WTC11 (cell line): Measurements from ENCODE around the gene LYPLA2.

Experiments used
- ELF4 ChIP-seq: sonication (generic); formaldehyde crosslinking; IDR thresholded peaks from 2 replicates; pipeline ENCODE4 v1.8.1; 2022; ENCODE audit warnings: low read depth, mild to moderate bottlenecking, moderate library complexity, missing genetic modification reagents
- ESRRA ChIP-seq: sonication (generic); formaldehyde crosslinking; IDR thresholded peaks from 2 replicates; pipeline ENCODE4 v1.8.1; 2022; ENCODE audit warnings: mild to moderate bottlenecking, missing genetic modification reagents, borderline replicate concordance
- FOXK1 ChIP-seq: sonication (generic); formaldehyde crosslinking; IDR thresholded peaks from 2 replicates; pipeline ENCODE4 v1.8.0; 2022; ENCODE audit warnings: mild to moderate bottlenecking, moderate library complexity, missing genetic modification reagents
- GTF2I ChIP-seq: fragments of 250-450 bp; sonication (Bioruptor Pico); conservative IDR thresholded peaks from 2 replicates; pipeline ENCODE4 v1.4.0; 2021; ENCODE audit warnings: mild to moderate bottlenecking
- JUN ChIP-seq: sonication (generic); formaldehyde crosslinking; IDR thresholded peaks from 2 replicates; pipeline ENCODE4 v1.8.0; 2023; ENCODE audit warnings: mild to moderate bottlenecking, missing genetic modification reagents
- NR1H2 ChIP-seq: sonication (generic); formaldehyde crosslinking; IDR thresholded peaks from 2 replicates; pipeline ENCODE4 v1.9.0; 2021; ENCODE audit warnings: mild to moderate bottlenecking, moderate library complexity, missing genetic modification reagents
- SP1 ChIP-seq: sonication (generic); formaldehyde crosslinking; conservative IDR thresholded peaks from 2 replicates; pipeline ENCODE4 v1.8.1; 2022; ENCODE audit warnings: missing genetic modification reagents
- TCF7 ChIP-seq: sonication (generic); formaldehyde crosslinking; IDR thresholded peaks from 2 replicates; pipeline ENCODE4 v1.8.0; 2022; ENCODE audit warnings: mild to moderate bottlenecking, low read depth, missing genetic modification reagents, moderate library complexity
- ZNF138 ChIP-seq: sonication (generic); formaldehyde crosslinking; conservative IDR thresholded peaks from 2 replicates; pipeline ENCODE4 v1.8.1; 2022; ENCODE audit warnings: mild to moderate bottlenecking, moderate library complexity, missing genetic modification reagents
- ZNF423 ChIP-seq: fragments of 250-450 bp; sonication (Bioruptor Pico); IDR thresholded peaks from 2 replicates; pipeline ENCODE4 v2.1.2; 2022; ENCODE audit warnings: mild to moderate bottlenecking, moderate library complexity
- ZNF512 ChIP-seq: sonication (generic); formaldehyde crosslinking; IDR thresholded peaks from 2 replicates; pipeline ENCODE4 v1.8.1; 2022; ENCODE audit warnings: missing genetic modification reagents, borderline replicate concordance
- TF ChIP-seq, protein P1 (sequence below): fragments of 200-600 bp; IDR thresholded peaks from 2 replicates; pipeline ENCODE4 v1.8.0; 2022; ENCODE audit warnings: antibody characterized with exemption
- TF ChIP-seq, protein P2 (sequence below): sonication (generic); formaldehyde crosslinking; conservative IDR thresholded peaks from 2 replicates; pipeline ENCODE4 v1.8.1; 2023; ENCODE audit warnings: mild to moderate bottlenecking, low read depth, missing genetic modification reagents, moderate library complexity

DNA sequence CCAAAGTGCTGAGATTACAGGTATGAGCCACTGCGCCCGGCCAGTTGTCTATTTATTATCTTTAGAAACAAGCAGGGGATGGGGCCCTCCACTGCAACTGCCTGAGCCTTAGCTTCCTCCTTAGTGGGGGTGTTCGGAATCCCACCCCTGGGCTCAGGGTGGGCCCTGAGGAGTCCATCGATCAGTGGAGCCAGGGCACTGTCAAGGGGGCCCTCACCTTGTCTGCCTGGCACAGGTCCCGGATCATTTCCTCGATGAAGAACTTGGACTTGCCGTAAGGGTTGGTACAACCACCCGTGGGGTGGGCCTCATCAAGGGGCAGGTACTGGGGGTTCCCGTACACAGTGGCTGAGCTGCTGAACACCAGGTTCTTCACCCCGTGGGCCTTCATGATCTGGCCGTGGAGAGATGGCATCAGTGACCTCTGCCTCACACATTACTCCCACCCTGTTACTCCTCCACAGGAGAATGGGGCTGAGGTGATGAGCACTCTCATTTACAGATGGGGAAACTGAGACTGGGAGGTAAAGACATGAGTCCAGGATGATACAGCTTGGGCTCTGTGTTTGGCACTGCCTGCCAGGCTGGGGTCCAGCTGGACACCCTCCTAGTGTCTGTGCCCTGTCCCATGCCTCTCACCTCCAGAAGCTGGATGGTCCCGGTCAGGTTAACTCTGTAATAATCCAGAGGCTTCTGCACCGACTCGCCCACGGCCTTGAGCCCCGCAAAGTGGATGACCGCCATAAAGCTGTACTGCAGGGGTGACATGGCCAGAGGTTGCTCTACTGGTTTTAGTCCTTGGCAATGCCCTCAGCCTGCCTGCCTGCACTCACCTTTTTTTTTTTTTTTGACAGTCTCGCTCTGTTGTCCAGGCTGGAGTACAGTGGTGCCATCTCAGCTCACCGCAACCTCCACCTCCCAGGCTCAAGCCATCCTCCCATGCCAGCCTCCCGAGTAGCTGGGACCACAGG lies 6.8 kb downstream of the LYPLA2 start:
- TF ChIP-seq FOXK1 (CRISPR knock-in tag) = no peak
- TF ChIP-seq ZNF138 (CRISPR knock-in tag) = no peak
- TF ChIP-seq, protein P1, sequence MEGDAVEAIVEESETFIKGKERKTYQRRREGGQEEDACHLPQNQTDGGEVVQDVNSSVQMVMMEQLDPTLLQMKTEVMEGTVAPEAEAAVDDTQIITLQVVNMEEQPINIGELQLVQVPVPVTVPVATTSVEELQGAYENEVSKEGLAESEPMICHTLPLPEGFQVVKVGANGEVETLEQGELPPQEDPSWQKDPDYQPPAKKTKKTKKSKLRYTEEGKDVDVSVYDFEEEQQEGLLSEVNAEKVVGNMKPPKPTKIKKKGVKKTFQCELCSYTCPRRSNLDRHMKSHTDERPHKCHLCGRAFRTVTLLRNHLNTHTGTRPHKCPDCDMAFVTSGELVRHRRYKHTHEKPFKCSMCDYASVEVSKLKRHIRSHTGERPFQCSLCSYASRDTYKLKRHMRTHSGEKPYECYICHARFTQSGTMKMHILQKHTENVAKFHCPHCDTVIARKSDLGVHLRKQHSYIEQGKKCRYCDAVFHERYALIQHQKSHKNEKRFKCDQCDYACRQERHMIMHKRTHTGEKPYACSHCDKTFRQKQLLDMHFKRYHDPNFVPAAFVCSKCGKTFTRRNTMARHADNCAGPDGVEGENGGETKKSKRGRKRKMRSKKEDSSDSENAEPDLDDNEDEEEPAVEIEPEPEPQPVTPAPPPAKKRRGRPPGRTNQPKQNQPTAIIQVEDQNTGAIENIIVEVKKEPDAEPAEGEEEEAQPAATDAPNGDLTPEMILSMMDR = no peak
- no peak for TF ChIP-seq NR1H2 (CRISPR knock-in tag)
- no peak for TF ChIP-seq TCF7
- no peak for TF ChIP-seq ZNF512 (CRISPR knock-in tag)
- TF ChIP-seq GTF2I = no peak
- TF ChIP-seq ESRRA (CRISPR knock-in tag) = no peak
- TF ChIP-seq, protein P2, sequence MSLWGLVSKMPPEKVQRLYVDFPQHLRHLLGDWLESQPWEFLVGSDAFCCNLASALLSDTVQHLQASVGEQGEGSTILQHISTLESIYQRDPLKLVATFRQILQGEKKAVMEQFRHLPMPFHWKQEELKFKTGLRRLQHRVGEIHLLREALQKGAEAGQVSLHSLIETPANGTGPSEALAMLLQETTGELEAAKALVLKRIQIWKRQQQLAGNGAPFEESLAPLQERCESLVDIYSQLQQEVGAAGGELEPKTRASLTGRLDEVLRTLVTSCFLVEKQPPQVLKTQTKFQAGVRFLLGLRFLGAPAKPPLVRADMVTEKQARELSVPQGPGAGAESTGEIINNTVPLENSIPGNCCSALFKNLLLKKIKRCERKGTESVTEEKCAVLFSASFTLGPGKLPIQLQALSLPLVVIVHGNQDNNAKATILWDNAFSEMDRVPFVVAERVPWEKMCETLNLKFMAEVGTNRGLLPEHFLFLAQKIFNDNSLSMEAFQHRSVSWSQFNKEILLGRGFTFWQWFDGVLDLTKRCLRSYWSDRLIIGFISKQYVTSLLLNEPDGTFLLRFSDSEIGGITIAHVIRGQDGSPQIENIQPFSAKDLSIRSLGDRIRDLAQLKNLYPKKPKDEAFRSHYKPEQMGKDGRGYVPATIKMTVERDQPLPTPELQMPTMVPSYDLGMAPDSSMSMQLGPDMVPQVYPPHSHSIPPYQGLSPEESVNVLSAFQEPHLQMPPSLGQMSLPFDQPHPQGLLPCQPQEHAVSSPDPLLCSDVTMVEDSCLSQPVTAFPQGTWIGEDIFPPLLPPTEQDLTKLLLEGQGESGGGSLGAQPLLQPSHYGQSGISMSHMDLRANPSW (CRISPR knock-in tag) = no peak
- no peak for TF ChIP-seq SP1
- TF ChIP-seq ELF4 (CRISPR knock-in tag) = no peak
- no peak for TF ChIP-seq ZNF423 (CRISPR knock-in tag)
- TF ChIP-seq JUN (CRISPR knock-in tag) = no peak
